Stimulated activated CD8-positive, alpha-beta memory T cell treated with anti-CD3 and anti-CD28 coated beads, Interleukin-15, amount 100 ng/mL, for 24 hours (primary cell): ENCODE data around the gene TDRD7.
"Not testable (repeated sequence)": the region's sequence is repeated elsewhere in the genome, so short reads cannot be mapped to it uniquely, and the experiment has no call there.

Experiments used
- DNase-seq: peaks from one replicate; pipeline ENCODE4 v3.0.0-alpha.2; 2020; ENCODE audit warnings: low read depth

TDRD7 gene

GRCh38 chr9:97427885-97428284, 16.0 kb downstream of the TDRD7 start:
- DNase-seq: no peak

- no peak for DNase-seq
These were observed 18.6 kb downstream of the TDRD7 start for GRCh38 chr9:97430316-97431043.

- DNase-seq: no peak
These were observed 19.1 kb downstream of the TDRD7 start for GRCh38 chr9:97431044-97431441.

- DNase-seq: no peak
These were observed 19.8 kb downstream of the TDRD7 start for GRCh38 chr9:97431549-97432143.

- no peak for DNase-seq
These were observed 25.2 kb downstream of the TDRD7 start for GRCh38 chr9:97437051-97437600.

GRCh38 chr9:97438257-97438656, 26.4 kb downstream of the TDRD7 start:
- no peak for DNase-seq

- DNase-seq: no peak
These were observed 26.8 kb downstream of the TDRD7 start for GRCh38 chr9:97438666-97439065.

GRCh38 chr9:97440160-97440559, 28.3 kb downstream of the TDRD7 start:
- no peak for DNase-seq

GRCh38 chr9:97441729-97442128, 29.8 kb downstream of the TDRD7 start:
- DNase-seq: no peak

GRCh38 chr9:97445119-97445701, 33.3 kb downstream of the TDRD7 start:
- no peak for DNase-seq

- DNase-seq: no peak
These were observed 35.1 kb downstream of the TDRD7 start for GRCh38 chr9:97447001-97447400.

GRCh38 chr9:97453573-97453972, 41.7 kb downstream of the TDRD7 start:
- DNase-seq: not testable (repeated sequence)

- DNase-seq: not testable (repeated sequence)
These were observed 44.9 kb downstream of the TDRD7 start for GRCh38 chr9:97456841-97457240.

- DNase-seq: no peak
These were observed 47.4 kb downstream of the TDRD7 start for GRCh38 chr9:97459326-97459725.

GRCh38 chr9:97462159-97462558, 50.3 kb downstream of the TDRD7 start:
- no peak for DNase-seq

GRCh38 chr9:97462914-97463313, 51.0 kb downstream of the TDRD7 start:
- no peak for DNase-seq

- DNase-seq: no peak
These were observed 57.0 kb downstream of the TDRD7 start for GRCh38 chr9:97468658-97469448.

GRCh38 chr9:97470076-97470475, 58.2 kb downstream of the TDRD7 start:
- no peak for DNase-seq

- DNase-seq: no peak
These were observed 61.8 kb downstream of the TDRD7 start for GRCh38 chr9:97473717-97474116.

- no peak for DNase-seq
These were observed 62.6 kb downstream of the TDRD7 start for GRCh38 chr9:97474372-97474925.

GRCh38 chr9:97475059-97475458, 63.2 kb downstream of the TDRD7 start:
- DNase-seq: no peak
